ENCODE results near the gene SEPTIN2.
"Not testable (repeated sequence)": the region's sequence is repeated elsewhere in the genome, so short reads cannot be mapped to it uniquely, and the experiment has no call there.

GRCh38 chr2:241396809-241397208 is 81.1 kb downstream of the SEPTIN2 start:
- not testable (repeated sequence) for TF ChIP-seq CTCF, POLR2A (IDR thresholded peaks at IDR 0.05)

All from uterus (tissue), 2 donors.